ENCODE measurements around the gene TIAL1. TPM values are rescaled to one million over a fixed set of nuclear protein-coding genes. Genes with fewer than 3 reads are reported as not detected.
"Not testable (repeated sequence)": the region's sequence is repeated elsewhere in the genome, so short reads cannot be mapped to it uniquely, and the experiment has no call there.

TIAL1 gene
- total RNA-seq, 2 experiments from 2014 or later: 200 to 204 TPM

GRCh38 chr10:119620241-119621077 lies 23.7 kb upstream of the TIAL1 start:
- ATAC-seq: peak; percentile 64
- no peaks in the 10 kb centered on the region for H3K36me3 Mint-ChIP-seq (ENCODE audit: low read depth)
- no peak for TF ChIP-seq CTCF (IDR thresholded peaks at IDR 0.05)
- H3K4me3 Mint-ChIP-seq: no peak overlapping the region
- intact Hi-C loops (cut with micrococcal nuclease): no loop called here
- no peaks in the 10 kb centered on the region for H3K27me3 Mint-ChIP-seq
- peak; percentile 15 for DNase-seq
- POLR2A ChIA-PET: interaction anchor here (0.7 kb wide), 1 partner anchor 32 kb away, joined by 3 read pairs; no protein-coding TSS in a partner anchor
- H3K9me3 Mint-ChIP-seq: no peaks in the 10 kb centered on the region
- CTCF ChIA-PET: interaction anchor here (1.1 to 1.9 kb wide), 4 partner anchors 12 to 101 kb away, joined by 3 to 4 read pairs (median 4); no protein-coding TSS in a partner anchor
- peaks cover 8% of the 10 kb centered on the region for H3K4me1 Mint-ChIP-seq (ENCODE audit: low read depth)
- no peak overlapping the region for H3K27ac Mint-ChIP-seq

GRCh38 chr10:119619811-119620210 lies 23.0 kb upstream of the TIAL1 start:
- POLR2A ChIA-PET; H3K36me3 Mint-ChIP-seq (ENCODE audit: low read depth); H3K9me3 Mint-ChIP-seq; H3K4me3 Mint-ChIP-seq; ATAC-seq; H3K27ac Mint-ChIP-seq; intact Hi-C loops (cut with micrococcal nuclease); H3K4me1 Mint-ChIP-seq (ENCODE audit: low read depth); H3K27me3 Mint-ChIP-seq; DNase-seq: not testable (repeated sequence)
- CTCF ChIA-PET: interaction anchor here (1.1 to 1.9 kb wide), 3 partner anchors 11 to 17 kb away, joined by 4 read pairs; no protein-coding TSS in a partner anchor

GRCh38 chr10:119619215-119619614 lies 22.5 kb upstream of the TIAL1 start:
- ATAC-seq (no peak), DNase-seq (no peak)
- H3K27ac Mint-ChIP-seq: no peak overlapping the region
- H3K4me3 Mint-ChIP-seq: no peak overlapping the region
- intact Hi-C loops (cut with micrococcal nuclease): no loop called here
- ChIA-PET POLR2A (no interaction called here), CTCF (interaction anchor here (1.5 kb wide), 1 partner anchor 17 kb away, joined by 4 read pairs; no protein-coding TSS in a partner anchor)
- no peaks in the 10 kb centered on the region for H3K27me3 Mint-ChIP-seq
- TF ChIP-seq CTCF (IDR thresholded peaks at IDR 0.05): no peak
- no peaks in the 10 kb centered on the region for H3K9me3 Mint-ChIP-seq
- no peaks in the 10 kb centered on the region for H3K36me3 Mint-ChIP-seq (ENCODE audit: low read depth)
- H3K4me1 Mint-ChIP-seq (ENCODE audit: low read depth): peaks cover 8% of the 10 kb centered on the region

GRCh38 chr10:119616882-119617570 lies 20.3 kb upstream of the TIAL1 start:
- ATAC-seq (no peak), DNase-seq (peak; percentile 17)
- Mint-ChIP-seq H3K27me3 (no peaks in the 10 kb centered on the region), H3K36me3 (ENCODE audit: low read depth) (no peaks in the 10 kb centered on the region), H3K9me3 (no peaks in the 10 kb centered on the region), H3K4me1 (ENCODE audit: low read depth) (peaks cover 8% of the 10 kb centered on the region), H3K27ac (no peak overlapping the region), H3K4me3 (no peak overlapping the region)
- ChIA-PET POLR2A (no interaction called here), CTCF (interaction anchor here (1.0 to 2.1 kb wide), 4 partner anchors 11 to 133 kb away, joined by 3 to 5 read pairs (median 4); no protein-coding TSS in a partner anchor)
- intact Hi-C loops (cut with micrococcal nuclease): no loop called here
- TF ChIP-seq CTCF (IDR thresholded peaks at IDR 0.05): no peak

- intact Hi-C loops (cut with micrococcal nuclease): no loop called here
- H3K4me3 Mint-ChIP-seq: no peak overlapping the region
- no peak for TF ChIP-seq CTCF (IDR thresholded peaks at IDR 0.05)
- no peak for DNase-seq
- ChIA-PET CTCF (interaction anchor here (1.5 to 2.1 kb wide), 2 partner anchors 29 to 72 kb away, joined by 4 to 6 read pairs; no protein-coding TSS in a partner anchor), POLR2A (interaction anchor here (1.2 kb wide), 1 partner anchor 13 kb away, joined by 7 read pairs; no protein-coding TSS in a partner anchor)
- peaks cover 1% of the 10 kb centered on the region for H3K27me3 Mint-ChIP-seq
- peaks cover 2% of the 10 kb centered on the region for H3K9me3 Mint-ChIP-seq
- H3K4me1 Mint-ChIP-seq (ENCODE audit: low read depth): no peaks in the 10 kb centered on the region
- no peak for ATAC-seq
- H3K36me3 Mint-ChIP-seq (ENCODE audit: low read depth): no peaks in the 10 kb centered on the region
- no peak overlapping the region for H3K27ac Mint-ChIP-seq
These were observed 17.9 kb upstream of the TIAL1 start for GRCh38 chr10:119614686-119615085.

Measured in activated CD8-positive, alpha-beta T cell treated with anti-CD3 and anti-CD28 coated beads for 36 hours (primary cell).